H54 (cell line): ENCODE data around the gene SPRY2.

Experiments used
- DNase-seq: peaks from one replicate; pipeline ENCODE4 v3.0.0; 2011; ENCODE audit warnings: low spot score, mixed read lengths; ENCODE audit not compliant: insufficient read length
- FAIRE-seq: peaks from 3 replicates; lab custom pipeline; 2011; peaks lifted over from hg19 to GRCh38; lab: Jason Lieb, UNC
- POLR2A ChIP-seq: IDR thresholded peaks from 2 replicates; pipeline ENCODE4 v1.6.1; 2011; ENCODE audit warnings: low read depth, mild to moderate bottlenecking, low read length

SPRY2 gene

DNA sequence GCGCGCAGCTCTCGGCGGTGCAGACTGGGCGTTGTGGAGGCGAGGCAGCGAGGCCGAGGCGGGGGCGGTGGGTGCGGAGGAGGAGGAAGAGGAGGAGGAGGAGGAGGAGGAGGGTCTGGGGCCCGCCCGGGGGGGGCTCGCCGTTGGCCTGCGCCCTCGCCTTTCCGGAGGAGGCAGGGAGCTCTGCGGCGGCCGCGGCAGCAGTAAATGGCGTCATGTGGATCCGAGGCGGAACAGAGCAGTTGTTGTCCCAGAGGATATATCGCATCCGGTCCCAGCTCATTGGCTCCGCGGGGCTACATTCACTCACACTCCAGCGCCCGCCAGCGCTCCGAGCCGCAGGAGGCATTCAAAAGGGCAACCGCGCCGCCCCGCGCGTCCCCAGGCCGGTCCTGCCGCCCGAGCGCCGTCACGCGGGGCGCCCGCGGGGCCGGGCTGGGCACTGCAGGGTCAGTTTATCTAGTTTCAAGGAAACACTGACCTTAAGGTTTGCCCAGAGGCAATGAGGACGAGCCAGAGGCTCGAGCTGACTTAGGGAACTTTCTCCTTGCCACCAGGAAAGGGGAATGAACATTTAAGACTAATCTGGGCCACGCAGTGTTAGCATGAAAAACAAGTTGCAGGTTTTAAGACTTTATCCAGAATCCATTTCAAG is at the start of gene SPRY2:
Gene SPRY2, minus strand, starts transcription at position 26 of the 655 bp plus-strand sequence. CDS start 3,421 bp downstream, outside the sequence.
- peak; percentile 48 for TF ChIP-seq POLR2A
- DNase-seq (peak; percentile 95), FAIRE-seq (peak; percentile 60)

DNA sequence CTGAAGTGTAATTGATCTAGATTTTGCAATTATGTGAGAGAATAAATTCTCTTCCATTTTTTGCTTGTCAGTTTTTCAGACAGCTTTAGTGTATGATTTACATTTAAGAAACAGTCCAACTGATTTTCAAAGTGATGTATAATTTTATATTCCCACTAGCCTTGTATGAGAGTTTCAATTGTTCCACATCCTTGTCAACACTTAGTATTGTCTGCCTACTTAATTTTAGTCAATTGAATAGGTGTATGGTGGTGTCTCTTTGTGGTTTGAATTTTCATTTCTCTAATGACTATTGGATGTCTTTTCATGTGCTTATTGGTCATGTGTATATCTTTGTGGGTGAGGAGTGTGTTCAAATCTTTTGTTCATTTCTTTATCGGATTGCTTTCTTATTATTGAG is 49.4 kb upstream of the SPRY2 start:
- DNase-seq (no peak), FAIRE-seq (no peak)
- no peak for TF ChIP-seq POLR2A

DNA sequence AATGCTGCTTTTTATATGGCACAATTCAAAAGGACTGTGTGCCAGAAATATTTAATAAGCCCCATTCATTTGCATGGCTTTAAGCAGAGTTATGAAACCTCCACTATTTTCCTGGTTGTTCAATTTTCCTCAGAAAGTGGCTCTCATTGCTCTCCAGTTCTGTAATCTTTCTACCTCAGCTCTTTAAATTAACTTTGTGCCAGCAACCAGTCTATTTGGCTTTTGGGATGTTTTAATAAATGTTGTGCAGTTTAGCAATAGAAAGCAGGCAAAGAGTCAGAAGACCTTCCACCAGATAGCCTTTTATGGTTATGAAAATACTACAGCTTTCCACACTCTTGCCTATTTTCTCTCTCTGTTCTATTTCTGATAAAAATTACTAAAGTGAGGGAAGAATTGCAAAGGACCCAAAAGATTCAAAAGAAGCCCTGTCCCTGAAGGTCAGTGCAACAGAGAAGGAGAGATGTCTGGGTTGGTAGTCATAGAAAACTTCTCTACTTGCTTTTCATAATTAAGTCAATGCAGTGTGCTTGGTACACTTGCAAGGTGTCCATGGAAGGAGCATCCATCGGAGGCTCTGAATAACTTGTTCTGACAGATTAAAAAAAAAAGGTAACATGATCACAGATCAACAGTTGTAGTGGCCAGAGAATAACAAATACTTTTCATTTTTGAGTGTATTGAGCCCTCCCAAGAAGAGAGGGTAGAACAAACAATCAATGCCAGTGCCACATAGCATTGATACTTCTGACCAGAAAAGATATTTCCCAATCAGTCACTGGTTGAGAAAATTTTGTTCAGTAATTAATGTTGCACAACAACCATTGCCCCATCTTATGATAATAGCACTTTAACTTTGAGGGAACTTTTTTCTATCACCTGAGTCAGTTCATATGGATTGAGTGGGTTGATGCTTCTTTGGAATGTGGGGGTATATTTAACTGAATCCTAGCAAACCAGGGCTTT is 48.4 kb upstream of the SPRY2 start:
- DNase-seq: no peak
- no peak for TF ChIP-seq POLR2A
- no peak for FAIRE-seq

GRCh38 chr13:80388506-80388905 is 47.6 kb upstream of the SPRY2 start:
- no peak for TF ChIP-seq POLR2A
- DNase-seq (no peak), FAIRE-seq (no peak)

DNA sequence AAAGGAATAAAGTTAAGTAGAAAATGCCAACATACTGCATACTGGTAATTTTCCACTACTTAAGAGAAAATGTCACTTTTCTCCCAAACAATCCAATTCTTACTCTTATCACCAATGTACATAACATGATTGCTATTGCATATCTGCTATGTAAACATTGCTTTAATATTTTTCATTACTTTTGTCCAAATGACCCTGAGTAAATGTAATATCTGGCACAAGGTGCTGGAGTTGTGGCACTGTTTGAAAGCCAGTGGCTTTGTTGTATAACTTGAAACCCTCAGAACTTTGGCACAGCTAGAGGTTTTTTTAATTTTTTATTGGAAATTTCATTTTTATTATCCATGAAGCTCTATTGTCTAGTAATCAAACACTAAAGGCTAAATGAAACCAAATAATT is 45.7 kb upstream of the SPRY2 start:
- DNase-seq (no peak), FAIRE-seq (no peak)
- no peak for TF ChIP-seq POLR2A

- FAIRE-seq (no peak), DNase-seq (no peak)
- no peak for TF ChIP-seq POLR2A
These were observed 45.1 kb upstream of the SPRY2 start for GRCh38 chr13:80386002-80386401.

DNA sequence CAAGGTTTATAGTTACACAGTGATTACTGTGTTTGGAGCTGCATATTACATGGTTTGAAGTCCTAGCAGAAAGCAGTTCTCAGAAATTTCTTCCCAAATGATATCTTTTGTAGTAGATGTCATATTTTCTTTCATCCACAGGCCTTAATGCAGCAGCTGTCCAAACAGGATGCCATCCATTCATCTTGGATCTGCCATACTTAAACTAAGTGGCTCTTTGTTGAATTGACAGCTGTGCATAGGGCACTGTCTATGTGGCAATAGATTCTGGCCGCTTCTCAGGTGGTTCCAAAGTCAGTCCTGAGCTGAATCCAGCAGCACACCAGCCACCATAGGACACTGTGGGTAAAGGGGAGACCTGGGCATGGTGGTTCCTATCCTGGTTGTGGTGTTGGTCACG is 41.6 kb upstream of the SPRY2 start:
- FAIRE-seq (no peak), DNase-seq (no peak)

DNA sequence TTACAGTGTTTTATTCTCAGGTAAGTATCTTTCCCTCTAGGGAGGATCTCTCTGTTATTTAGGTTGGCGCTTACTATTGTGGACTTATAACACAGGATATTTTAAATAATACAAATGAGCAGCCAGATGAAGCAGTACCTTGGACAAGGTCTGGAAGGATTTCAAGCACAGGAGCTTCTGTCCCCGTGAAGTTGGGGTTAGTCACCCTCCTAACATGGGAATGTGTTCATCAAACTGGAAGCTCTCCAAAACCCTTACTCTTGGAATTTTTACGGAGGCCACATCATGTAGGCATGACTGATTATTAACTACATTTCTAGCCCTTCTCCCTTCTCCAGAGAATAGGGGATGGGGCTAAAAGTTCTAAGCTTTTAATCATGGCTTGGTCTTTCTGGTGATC is 38.3 kb upstream of the SPRY2 start:
- FAIRE-seq (no peak), DNase-seq (peak; percentile 9)
- TF ChIP-seq POLR2A: no peak

More for the DNA sequence above, 41.6 kb upstream of the SPRY2 start:
- no peak for TF ChIP-seq POLR2A

GRCh38 chr13:80376554-80376953 is 35.6 kb upstream of the SPRY2 start:
- DNase-seq: no peak
- no peak for TF ChIP-seq POLR2A
- no peak for FAIRE-seq

- DNase-seq (no peak), FAIRE-seq (no peak)
- TF ChIP-seq POLR2A: no peak
These were observed 34.0 kb upstream of the SPRY2 start for GRCh38 chr13:80374901-80375300.

- no peak for FAIRE-seq
- DNase-seq: no peak
- no peak for TF ChIP-seq POLR2A
These were observed 33.5 kb upstream of the SPRY2 start for GRCh38 chr13:80374444-80374843.

GRCh38 chr13:80371840-80372509 is 31.0 kb upstream of the SPRY2 start:
- TF ChIP-seq POLR2A: no peak
- FAIRE-seq (no peak), DNase-seq (no peak)

GRCh38 chr13:80367473-80367872 is 26.5 kb upstream of the SPRY2 start:
- no peak for FAIRE-seq
- TF ChIP-seq POLR2A: no peak
- no peak for DNase-seq

GRCh38 chr13:80363890-80364503 is 23.1 kb upstream of the SPRY2 start:
- FAIRE-seq (peak; percentile 20), DNase-seq (peak; percentile 24)
- no peak for TF ChIP-seq POLR2A
